A204.1 (cell line): ENCODE results near the gene CALD1.
A peak's percentile ranks its signal among the peaks of the same experiment; 100 is the strongest.

Source experiments
- FAIRE-seq: peaks from 2 replicates; lab custom pipeline; 2012; peaks lifted over from hg19 to GRCh38; lab: Jason Lieb, UNC

CALD1 gene

DNA sequence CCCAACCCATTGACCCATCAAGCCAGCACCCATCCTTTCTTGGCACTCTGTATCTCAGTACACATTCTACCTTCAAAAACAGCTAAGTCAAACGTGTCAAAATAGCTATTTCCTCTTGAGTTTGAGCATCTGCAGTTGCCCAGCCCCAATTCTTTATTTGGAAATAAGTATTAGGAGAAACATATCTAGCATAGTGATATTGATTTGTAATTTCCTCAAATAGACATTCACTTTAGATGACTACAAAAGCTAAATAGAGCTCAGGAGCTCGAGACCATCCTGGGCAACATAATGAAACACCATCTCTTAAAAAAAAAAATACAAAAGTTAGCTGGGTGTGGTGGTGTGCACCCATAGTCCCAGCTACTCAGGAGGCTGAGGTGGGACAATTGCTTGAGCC lies 147.6 kb downstream of the CALD1 start:
- no peak for FAIRE-seq

- peak; percentile 54 for FAIRE-seq
Observed at GRCh38 chr7:134927723-134928122, 148.3 kb downstream of the CALD1 start.

GRCh38 chr7:134928554-134928953 lies 149.1 kb downstream of the CALD1 start:
- FAIRE-seq, result no peak

- no peak for FAIRE-seq
Observed at GRCh38 chr7:134931487-134931886, 152.1 kb downstream of the CALD1 start.

DNA sequence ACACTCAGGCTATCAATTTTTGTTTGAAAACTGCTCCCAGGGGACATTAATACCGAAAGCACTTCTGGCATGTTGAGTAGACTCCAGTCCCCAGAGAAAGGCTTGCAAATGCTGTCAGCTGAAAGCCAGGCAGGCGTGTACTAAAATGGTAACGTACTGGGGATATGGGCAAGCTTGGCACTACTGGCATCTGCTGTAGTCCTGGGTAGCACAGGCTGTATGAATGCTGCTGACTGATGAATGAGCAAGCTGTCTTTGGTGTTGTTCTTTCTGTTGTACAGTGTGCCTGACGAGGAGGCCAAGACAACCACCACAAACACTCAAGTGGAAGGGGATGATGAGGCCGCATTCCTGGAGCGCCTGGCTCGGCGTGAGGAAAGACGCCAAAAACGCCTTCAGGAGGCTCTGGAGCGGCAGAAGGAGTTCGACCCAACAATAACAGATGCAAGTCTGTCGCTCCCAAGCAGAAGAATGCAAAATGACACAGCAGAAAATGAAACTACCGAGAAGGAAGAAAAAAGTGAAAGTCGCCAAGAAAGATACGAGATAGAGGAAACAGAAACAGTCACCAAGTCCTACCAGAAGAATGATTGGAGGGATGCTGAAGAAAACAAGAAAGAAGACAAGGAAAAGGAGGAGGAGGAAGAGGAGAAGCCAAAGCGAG lies 153.4 kb downstream of the CALD1 start:
- no peak for FAIRE-seq

DNA sequence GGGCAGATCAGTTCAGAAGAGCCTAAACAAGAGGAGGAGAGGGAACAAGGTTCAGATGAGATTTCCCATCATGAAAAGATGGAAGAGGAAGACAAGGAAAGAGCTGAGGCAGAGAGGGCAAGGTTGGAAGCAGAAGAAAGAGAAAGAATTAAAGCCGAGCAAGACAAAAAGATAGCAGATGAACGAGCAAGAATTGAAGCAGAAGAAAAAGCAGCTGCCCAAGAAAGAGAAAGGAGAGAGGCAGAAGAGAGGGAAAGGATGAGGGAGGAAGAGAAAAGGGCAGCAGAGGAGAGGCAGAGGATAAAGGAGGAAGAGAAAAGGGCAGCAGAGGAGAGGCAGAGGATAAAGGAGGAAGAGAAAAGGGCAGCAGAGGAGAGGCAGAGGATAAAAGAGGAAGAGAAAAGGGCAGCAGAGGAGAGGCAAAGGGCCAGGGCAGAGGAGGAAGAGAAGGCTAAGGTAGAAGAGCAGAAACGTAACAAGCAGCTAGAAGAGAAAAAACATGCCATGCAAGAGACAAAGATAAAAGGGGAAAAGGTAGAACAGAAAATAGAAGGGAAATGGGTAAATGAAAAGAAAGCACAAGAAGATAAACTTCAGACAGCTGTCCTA lies 154.1 kb downstream of the CALD1 start:
- no peak for FAIRE-seq

DNA sequence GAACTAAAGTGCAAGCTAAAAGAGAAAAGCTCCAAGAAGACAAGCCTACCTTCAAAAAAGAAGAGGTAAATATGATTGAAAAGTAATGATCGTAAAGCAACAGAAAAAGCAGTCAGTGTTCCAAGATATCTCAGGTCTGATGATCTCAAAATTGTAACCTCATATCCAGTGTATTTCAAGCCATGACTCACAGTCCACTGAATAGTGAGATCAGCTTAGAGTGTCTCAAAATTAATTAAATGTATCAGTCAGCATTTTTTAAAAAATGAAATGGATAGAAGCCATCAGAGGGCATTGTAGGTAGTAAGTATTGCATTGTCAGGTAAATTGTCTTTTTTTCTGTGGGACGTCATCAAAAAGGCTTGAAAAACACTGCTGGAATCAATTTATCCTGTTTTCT lies 156.3 kb downstream of the CALD1 start:
- no peak for FAIRE-seq

DNA sequence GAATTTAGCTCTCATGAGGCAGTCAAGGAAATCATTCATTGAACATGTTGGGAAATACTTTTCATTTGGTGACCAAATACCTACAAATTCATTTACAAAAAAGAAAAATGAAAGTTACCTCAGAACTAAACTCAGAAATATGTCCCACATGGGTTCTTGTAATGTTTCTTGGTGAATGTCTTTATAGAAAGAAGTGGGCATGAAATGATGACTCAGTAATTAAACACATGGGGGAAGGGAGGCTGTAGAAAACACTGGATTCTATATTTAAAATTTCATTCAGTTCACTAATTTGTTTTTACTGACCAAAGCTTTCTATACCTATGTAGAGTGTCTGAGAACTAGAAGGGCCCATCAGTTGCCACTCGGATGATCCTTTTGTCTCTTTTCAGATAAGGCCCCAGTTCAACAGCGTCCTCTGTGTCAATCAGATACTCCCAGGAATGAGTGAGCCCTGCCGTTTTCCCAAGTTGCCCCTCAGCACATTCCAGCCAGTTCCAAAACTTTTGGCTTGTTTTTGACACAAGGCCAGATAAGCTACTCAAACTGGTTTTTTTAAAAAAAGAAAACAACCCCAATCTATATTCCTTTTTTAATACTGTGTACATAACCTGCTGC lies 157.6 kb downstream of the CALD1 start:
- FAIRE-seq, result no peak

GRCh38 chr7:134938141-134938540 lies 158.7 kb downstream of the CALD1 start:
- no peak for FAIRE-seq

- FAIRE-seq, result no peak
Observed at GRCh38 chr7:134939136-134939535, 159.7 kb downstream of the CALD1 start.

- FAIRE-seq, result no peak
Observed at GRCh38 chr7:134940729-134941128, 161.3 kb downstream of the CALD1 start.

DNA sequence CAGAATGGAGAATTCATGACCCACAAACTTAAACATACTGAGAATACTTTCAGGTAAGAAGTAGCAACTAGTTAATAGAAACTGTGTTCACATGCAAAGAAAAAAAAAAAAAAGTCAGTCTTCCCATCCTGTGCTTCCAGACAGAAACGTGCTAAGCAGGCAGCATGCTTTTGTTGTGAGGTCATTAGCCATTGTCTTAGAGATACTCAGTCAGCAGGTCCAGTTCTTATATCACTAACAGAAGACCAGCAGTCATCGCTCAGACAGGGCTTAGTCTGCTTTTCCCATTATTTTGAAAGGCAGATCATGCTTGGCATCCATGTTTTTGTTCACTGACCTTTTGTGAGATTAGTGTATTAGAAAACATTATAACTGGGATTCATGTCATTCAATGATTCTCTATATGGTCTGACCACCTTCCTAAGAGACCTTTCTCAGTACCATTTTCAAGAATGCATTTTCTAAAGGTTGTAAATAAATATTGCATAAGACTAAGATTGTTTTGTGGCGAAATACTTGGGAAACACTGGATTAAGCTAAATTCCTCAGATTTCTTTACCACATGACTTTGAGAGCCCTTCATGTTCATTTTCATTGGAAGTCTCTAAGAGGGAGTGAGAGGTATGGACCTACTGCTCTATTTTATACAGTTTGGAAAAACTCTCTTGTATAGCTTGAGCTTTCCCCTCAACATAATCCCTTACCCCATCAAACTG lies 161.9 kb downstream of the CALD1 start:
- no peak for FAIRE-seq

- FAIRE-seq, result no peak
Observed at GRCh38 chr7:134941952-134942351, 162.5 kb downstream of the CALD1 start.

DNA sequence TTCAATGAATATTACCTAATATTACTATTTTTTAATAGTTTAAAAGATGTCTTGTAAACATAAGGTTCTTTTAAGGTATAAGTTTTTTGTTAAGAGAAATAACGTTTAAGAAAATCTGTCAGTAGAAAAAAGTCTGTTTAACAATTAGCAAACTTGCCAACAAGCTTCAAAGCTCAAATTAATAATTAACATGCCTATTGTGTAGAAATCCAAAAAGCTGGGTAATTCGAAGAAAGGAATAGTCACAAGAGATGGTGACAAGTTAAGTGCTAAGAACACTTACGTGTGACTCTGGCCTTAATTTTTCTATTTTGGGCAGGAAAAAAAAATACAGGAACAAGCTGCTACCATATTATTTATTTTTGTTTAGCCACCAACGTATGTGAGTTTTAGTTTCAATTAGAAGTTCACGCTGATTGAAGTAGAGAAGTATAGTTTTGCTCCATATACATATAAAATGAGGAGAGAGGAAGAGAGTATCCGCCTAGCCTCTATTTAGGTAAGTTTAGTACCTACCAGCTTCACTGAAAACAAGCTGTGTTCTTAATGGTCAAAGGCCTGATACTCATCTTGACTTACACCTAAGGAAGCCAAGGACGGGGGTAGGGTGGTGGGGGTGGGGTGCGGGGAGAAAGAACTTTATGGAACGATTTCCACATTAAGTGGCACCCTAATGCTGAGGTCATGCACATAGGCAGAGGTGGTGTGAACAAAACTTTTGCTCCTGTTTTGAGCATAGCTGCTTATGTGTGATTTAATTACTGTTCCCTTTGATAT lies 163.4 kb downstream of the CALD1 start:
- no peak for FAIRE-seq

DNA sequence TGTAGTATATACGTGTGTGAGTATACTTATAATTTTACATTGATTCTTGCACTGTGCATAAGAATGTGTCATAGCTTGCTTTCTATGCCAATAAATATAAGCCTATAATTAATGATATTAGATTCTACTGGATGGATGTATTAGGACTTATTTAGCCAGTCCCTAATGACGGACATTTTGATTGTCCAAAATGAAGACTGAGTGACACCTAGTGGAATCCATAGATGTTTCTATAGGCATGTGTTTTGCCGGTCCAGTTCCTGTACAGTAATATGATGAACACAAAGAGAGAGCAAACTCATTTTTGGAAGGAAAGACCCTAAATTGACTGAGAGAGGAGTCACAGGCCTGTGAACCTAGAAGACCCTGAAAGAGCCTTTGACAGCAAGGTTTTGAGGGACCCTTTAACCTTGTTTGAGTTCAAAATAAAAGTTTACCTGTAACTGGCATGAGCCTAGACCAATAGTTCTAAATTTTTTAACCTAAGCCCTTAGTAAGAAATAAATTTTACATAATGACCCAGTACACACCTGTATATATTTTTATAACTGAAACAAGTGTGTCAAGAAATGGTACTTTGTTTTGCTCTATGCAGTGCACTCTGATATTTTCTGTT lies 164.5 kb downstream of the CALD1 start:
- FAIRE-seq, result peak; percentile 91

- FAIRE-seq, result no peak
Observed at GRCh38 chr7:134945691-134946090, 166.3 kb downstream of the CALD1 start.

DNA sequence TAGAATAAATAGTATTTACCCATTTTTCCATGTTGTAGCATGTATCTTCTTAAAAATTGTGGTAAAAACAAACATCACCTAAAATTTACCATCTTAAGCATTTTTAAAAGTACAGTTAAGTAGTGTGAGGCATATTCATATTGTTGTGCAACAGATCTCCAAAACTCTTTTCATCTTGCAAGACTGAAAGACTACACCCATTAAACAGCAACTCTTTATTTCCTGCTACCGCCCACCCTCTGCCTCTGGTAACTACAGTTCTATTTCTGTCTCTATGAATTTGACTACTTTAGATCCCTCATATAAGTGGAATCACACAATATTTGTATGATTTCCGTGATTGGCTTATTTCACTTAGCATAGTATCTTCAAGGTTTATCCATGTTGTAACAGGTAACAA lies 166.8 kb downstream of the CALD1 start:
- FAIRE-seq, result no peak

GRCh38 chr7:134947329-134947728 lies 167.9 kb downstream of the CALD1 start:
- FAIRE-seq, result no peak

DNA sequence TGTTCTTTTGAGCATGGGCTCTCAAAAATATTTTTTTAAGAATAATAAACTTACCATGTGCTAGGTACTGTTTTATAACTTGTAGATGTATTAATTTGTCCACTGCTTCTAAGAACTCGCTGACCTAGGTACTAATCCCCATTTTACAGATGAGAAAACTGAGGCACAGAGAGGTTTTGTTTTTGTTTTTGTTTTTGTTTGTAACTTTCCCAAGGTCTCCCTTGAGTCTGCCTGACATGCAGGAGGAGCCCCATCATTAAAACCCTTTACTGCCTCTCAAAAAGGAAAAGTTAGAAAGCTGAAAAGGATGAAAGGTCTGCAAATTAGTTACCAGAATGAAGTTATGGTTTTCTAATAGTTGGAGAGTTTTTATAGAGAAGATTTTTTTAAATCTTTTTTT lies 168.4 kb downstream of the CALD1 start:
- no peak for FAIRE-seq

- FAIRE-seq, result no peak
Observed at GRCh38 chr7:134948246-134948645, 168.8 kb downstream of the CALD1 start.

GRCh38 chr7:134948736-134949135 lies 169.3 kb downstream of the CALD1 start:
- no peak for FAIRE-seq

GRCh38 chr7:134949171-134949570 lies 169.7 kb downstream of the CALD1 start:
- no peak for FAIRE-seq
